Keratinocyte (primary cell): Measurements from ENCODE around the gene TENM4.

Experiments
- EZH2 ChIP-seq: IDR thresholded peaks from one replicate; pipeline ENCODE4 v1.6.1; 2012; ENCODE audit warnings: inconsistent platforms, mild to moderate bottlenecking, low read length, moderate library complexity
- TF ChIP-seq, protein P1 (sequence below), 3 experiments: IDR thresholded peaks in 1 of 3; conservative IDR thresholded peaks in 1 of 3; optimal IDR thresholded peaks in 1 of 3; 2 replicates in 2 of 3; 3 replicates in 1 of 3; pipeline versions ENCODE3 to v1.5.1; 2011; ENCODE audit warnings: low read length in 3 of 3, mild to moderate bottlenecking in 3 of 3, moderate library complexity in 2 of 3, control low read depth in 1 of 3, inconsistent platforms in 1 of 3; ENCODE audit not compliant: insufficient read depth in 2 of 3; ENCODE audit errors: extremely low read depth in 1 of 3

GRCh38 chr11:78961937-78962701 is 478.7 kb downstream of the TENM4 start:
- TF ChIP-seq, protein P1, sequence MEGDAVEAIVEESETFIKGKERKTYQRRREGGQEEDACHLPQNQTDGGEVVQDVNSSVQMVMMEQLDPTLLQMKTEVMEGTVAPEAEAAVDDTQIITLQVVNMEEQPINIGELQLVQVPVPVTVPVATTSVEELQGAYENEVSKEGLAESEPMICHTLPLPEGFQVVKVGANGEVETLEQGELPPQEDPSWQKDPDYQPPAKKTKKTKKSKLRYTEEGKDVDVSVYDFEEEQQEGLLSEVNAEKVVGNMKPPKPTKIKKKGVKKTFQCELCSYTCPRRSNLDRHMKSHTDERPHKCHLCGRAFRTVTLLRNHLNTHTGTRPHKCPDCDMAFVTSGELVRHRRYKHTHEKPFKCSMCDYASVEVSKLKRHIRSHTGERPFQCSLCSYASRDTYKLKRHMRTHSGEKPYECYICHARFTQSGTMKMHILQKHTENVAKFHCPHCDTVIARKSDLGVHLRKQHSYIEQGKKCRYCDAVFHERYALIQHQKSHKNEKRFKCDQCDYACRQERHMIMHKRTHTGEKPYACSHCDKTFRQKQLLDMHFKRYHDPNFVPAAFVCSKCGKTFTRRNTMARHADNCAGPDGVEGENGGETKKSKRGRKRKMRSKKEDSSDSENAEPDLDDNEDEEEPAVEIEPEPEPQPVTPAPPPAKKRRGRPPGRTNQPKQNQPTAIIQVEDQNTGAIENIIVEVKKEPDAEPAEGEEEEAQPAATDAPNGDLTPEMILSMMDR (optimal IDR thresholded peaks at IDR 0.05 in 1 of 3, IDR thresholded peaks at IDR 0.05 in 1 of 3, conservative IDR thresholded peaks at IDR 0.05 in 1 of 3; ENCODE audit: extremely low read depth in 1 of 3, insufficient read depth in 2 of 3, low read length in 3 of 3) = no peak
- no peak for TF ChIP-seq EZH2
